Peyer's patch (tissue), 4 donors: Measurements from ENCODE around the gene SOX1.

Experiments used
- POLR2A ChIP-seq, 2 donors: fragments of 450-650 bp; IDR thresholded peaks; one replicate each; pipeline ENCODE4 v1.5.1; 2017; ENCODE audit warnings: antibody characterized with exemption in 2 of 2, mild to moderate bottlenecking in 2 of 2, moderate library complexity in 2 of 2
- TF ChIP-seq, protein P1 (sequence below), 6 experiments: fragments of 450-650 bp in 4 of 6; fragments of 200-600 bp in 2 of 6; sonication (generic) in 1 of 6; IDR thresholded peaks; one replicate each; pipeline ENCODE4 v1.5.1; 2017 to 2019; ENCODE audit warnings: antibody characterized with exemption in 6 of 6, mild to moderate bottlenecking in 3 of 6, moderate library complexity in 1 of 6

DNA sequence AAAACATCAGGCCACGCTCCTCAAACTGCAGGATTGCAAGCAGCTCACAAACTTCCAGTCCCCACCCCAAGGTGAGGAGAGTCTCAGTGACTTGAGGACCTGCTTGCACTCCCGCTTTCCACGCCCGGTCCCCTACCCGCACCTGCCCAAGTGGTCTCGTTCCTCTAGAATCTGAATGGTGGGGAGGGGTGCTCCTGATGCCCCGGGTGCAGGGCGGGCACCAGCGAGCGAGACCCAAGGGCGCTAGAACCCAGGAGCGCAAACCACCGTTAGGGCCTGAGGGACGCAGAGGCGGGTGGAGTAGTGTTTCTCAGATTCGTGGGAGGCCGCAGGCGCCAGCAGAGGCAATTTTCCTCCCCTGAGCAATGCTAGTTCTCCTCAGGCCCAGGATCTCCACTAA is 40.3 kb downstream of the SOX1 start:
- TF ChIP-seq POLR2A (IDR thresholded peaks at IDR 0.05): no peak
- TF ChIP-seq, protein P1, sequence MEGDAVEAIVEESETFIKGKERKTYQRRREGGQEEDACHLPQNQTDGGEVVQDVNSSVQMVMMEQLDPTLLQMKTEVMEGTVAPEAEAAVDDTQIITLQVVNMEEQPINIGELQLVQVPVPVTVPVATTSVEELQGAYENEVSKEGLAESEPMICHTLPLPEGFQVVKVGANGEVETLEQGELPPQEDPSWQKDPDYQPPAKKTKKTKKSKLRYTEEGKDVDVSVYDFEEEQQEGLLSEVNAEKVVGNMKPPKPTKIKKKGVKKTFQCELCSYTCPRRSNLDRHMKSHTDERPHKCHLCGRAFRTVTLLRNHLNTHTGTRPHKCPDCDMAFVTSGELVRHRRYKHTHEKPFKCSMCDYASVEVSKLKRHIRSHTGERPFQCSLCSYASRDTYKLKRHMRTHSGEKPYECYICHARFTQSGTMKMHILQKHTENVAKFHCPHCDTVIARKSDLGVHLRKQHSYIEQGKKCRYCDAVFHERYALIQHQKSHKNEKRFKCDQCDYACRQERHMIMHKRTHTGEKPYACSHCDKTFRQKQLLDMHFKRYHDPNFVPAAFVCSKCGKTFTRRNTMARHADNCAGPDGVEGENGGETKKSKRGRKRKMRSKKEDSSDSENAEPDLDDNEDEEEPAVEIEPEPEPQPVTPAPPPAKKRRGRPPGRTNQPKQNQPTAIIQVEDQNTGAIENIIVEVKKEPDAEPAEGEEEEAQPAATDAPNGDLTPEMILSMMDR (IDR thresholded peaks at IDR 0.05): no peak
